Gastrocnemius medialis (tissue), 4 donors: ENCODE measurements around the gene RYR3. TPM values are rescaled to one million over a fixed set of nuclear protein-coding genes. Genes with fewer than 3 reads are reported as not detected.

ENCODE experiments used
- ATAC-seq, 2 donors: fragments of 150-250 bp; one replicate each; pipeline ENCODE4 v1.9.1; 2016
- DNase-seq, 2 donors: peaks; one replicate each; pipeline ENCODE4 v3.0.0-alpha.2; 2019
- H3K27ac ChIP-seq, 4 donors: fragments of 200-600 bp; sonication (generic); 1 replicate in 1 of 4; 2 replicates in 3 of 4; pipeline ENCODE4 v1.5.1; 2016 to 2018; ENCODE audit warnings: mild to moderate bottlenecking in 2 of 4, moderate library complexity in 1 of 4
- H3K27me3 ChIP-seq, 3 donors: fragments of 200-600 bp; sonication (generic) in 2 of 3; 1 replicate in 1 of 3; 2 replicates in 2 of 3; pipeline versions ENCODE4 v1.5.1 to v1.6.0; 2016 to 2019; ENCODE audit warnings: mild to moderate bottlenecking in 1 of 3, moderate library complexity in 1 of 3
- H3K36me3 ChIP-seq, 2 donors: fragments of 200-600 bp; sonication (generic) in 1 of 2; one replicate each; pipeline ENCODE4 v1.5.1; 2017 to 2018
- H3K4me1 ChIP-seq, 2 donors: fragments of 200-600 bp; sonication (generic) in 1 of 2; one replicate each; pipeline ENCODE4 v1.5.1; 2016 to 2017; ENCODE audit warnings: mild to moderate bottlenecking in 2 of 2
- H3K4me3 ChIP-seq, 4 donors: fragments of 200-600 bp; sonication (generic) in 3 of 4; 1 replicate in 1 of 4; 2 replicates in 3 of 4; pipeline ENCODE4 v1.5.1; 2016 to 2019; ENCODE audit warnings: mild to moderate bottlenecking in 2 of 4
- H3K9me3 ChIP-seq, 3 donors: fragments of 200-600 bp; sonication (generic) in 2 of 3; 1 replicate in 1 of 3; 2 replicates in 2 of 3; pipeline ENCODE4 v1.5.1; 2016 to 2019
- POLR2A ChIP-seq, 2 donors: fragments of 450-650 bp; IDR thresholded peaks; one replicate each; pipeline ENCODE4 v1.6.1; 2017; ENCODE audit warnings: antibody characterized with exemption in 2 of 2, mild to moderate bottlenecking in 2 of 2, moderate library complexity in 2 of 2
- in situ Hi-C, 4 donors: fragments of 200-750 bp; cut with MboI; loops; one replicate each; pipeline versions ENCODE4 v1.15.0 to v1.8.0; 2017; ENCODE audit warnings: low sequenced_read_pairs in 4 of 4
- intact Hi-C: fragments of 100-400 bp; cut with DNase I; formaldehyde crosslinking; loops from one replicate; pipeline ENCODE4 v1.15.1; 2023; ENCODE audit warnings: low total_unique reads
- total RNA-seq, 4 donors: library from RNA; depleted of rRNA; stranded (reverse); fragments of >200 nt; gene quantifications; one replicate each; pipeline versions ENCODE4 v1.1.0 to v1.2.3, GENCODE V29; 2016
- TF ChIP-seq, protein P1 (sequence below), 5 experiments: fragments of 450-650 bp in 3 of 5; fragments of 200-600 bp in 2 of 5; sonication (generic) in 2 of 5; IDR thresholded peaks in 4 of 5; conservative IDR thresholded peaks in 1 of 5; 1 replicate in 4 of 5; 2 replicates in 1 of 5; pipeline ENCODE4 v1.5.1; 2016 to 2019; ENCODE audit warnings: antibody characterized with exemption in 5 of 5, mild to moderate bottlenecking in 3 of 5, moderate library complexity in 3 of 5

The RYR3 gene
- total RNA-seq, 4 donors from 2014 or later: 7.6 to 30.9 (median 20.6) TPM

DNA sequence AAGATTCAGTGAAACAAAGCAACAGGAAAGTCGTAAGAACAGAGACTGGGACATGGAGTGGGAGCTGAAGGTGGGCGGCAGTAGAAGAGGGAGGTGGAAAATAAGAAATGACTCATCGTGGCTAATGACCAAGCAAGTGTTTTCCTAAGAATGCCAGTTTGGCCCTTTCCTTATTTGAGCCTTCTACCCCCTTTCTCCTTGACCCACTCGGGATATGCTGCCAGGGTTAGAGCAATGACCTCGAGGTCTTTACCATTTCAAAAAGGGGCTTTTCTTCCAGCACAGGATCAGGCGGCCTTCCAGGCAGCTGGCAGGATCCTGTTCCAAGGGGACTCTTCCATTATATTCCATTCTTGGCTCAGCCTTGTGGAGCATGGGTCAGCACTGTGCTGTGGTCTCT, 241.1 kb downstream of the RYR3 start:
- H3K9me3 ChIP-seq: no peaks in the 10 kb centered on the region
- DNase-seq (no peak), ATAC-seq (no peak)
- no peaks in the 10 kb centered on the region for H3K27me3 ChIP-seq
- TF ChIP-seq, protein P1, sequence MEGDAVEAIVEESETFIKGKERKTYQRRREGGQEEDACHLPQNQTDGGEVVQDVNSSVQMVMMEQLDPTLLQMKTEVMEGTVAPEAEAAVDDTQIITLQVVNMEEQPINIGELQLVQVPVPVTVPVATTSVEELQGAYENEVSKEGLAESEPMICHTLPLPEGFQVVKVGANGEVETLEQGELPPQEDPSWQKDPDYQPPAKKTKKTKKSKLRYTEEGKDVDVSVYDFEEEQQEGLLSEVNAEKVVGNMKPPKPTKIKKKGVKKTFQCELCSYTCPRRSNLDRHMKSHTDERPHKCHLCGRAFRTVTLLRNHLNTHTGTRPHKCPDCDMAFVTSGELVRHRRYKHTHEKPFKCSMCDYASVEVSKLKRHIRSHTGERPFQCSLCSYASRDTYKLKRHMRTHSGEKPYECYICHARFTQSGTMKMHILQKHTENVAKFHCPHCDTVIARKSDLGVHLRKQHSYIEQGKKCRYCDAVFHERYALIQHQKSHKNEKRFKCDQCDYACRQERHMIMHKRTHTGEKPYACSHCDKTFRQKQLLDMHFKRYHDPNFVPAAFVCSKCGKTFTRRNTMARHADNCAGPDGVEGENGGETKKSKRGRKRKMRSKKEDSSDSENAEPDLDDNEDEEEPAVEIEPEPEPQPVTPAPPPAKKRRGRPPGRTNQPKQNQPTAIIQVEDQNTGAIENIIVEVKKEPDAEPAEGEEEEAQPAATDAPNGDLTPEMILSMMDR (IDR thresholded peaks at IDR 0.05 in 4 of 5, conservative IDR thresholded peaks at IDR 0.05 in 1 of 5): no peak
- no peak for TF ChIP-seq POLR2A (IDR thresholded peaks at IDR 0.05)
- intact Hi-C loops (no loop called here), in situ Hi-C loops (no loop called here)
- H3K4me3 ChIP-seq: no peak overlapping the region
- H3K36me3 ChIP-seq: no peaks in the 10 kb centered on the region
- H3K27ac ChIP-seq: no peak overlapping the region
- H3K4me1 ChIP-seq: no peaks in the 10 kb centered on the region

DNA sequence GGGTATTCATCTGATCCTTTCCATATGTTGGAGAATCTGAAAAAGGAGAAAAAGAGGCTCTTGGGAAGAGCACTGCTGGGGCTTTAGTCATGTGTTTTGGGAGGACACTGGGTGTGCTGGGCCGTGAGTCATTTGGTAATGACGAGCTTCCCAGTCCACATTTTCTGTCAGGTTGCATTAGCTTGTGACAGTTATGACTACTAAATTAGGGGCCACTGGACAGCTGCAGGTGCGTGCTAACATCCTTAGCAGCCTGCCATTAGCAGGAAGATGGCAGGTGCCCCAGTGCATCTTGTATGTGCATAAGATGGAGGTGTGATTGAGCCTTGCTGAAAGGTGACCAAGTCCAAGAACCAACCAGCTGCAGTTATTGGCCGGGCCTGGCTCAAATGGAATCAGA, 242.4 kb downstream of the RYR3 start:
- H3K4me1 ChIP-seq: no peaks in the 10 kb centered on the region
- no peaks in the 10 kb centered on the region for H3K36me3 ChIP-seq
- DNase-seq: no peak
- intact Hi-C loops: no loop called here
- in situ Hi-C loops: no loop called here
- H3K27me3 ChIP-seq: no peaks in the 10 kb centered on the region
- no peak for ATAC-seq
- H3K27ac ChIP-seq: no peak overlapping the region
- no peaks in the 10 kb centered on the region for H3K9me3 ChIP-seq
- H3K4me3 ChIP-seq: no peak overlapping the region
- no peak for TF ChIP-seq POLR2A (IDR thresholded peaks at IDR 0.05)
- TF ChIP-seq, protein P1 (IDR thresholded peaks at IDR 0.05 in 4 of 5, conservative IDR thresholded peaks at IDR 0.05 in 1 of 5): no peak

DNA sequence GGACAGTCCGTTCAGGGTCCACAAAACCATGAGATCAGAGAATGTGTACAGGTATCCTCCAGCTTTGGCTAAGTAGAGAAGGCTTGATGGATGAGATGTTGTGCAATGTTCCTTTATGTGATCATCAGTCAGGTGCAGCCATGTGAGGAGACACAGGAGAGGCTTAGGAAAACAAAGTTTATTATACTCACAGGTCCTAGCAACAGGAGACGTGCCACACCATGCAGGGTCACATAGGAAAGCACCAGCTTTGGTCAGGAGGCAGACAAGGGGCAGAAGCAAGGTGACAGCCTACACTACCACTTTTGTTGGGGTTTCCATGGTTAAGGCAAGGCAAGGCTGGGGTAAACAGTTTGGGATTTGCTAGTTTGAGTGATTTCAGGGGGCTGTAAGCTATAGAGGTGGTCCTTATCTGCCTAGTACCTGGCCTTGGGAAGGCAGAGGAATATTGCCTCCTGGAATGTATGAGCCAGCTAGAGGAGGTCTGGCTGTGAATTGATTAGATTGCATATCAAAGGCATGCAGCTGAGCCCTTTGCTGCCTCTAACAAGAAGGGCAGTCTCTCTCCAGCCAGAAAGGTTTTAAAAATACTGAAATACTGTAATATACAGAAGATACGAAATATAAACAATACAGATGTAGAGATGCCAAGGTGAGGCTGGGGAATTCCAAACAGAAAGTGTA, 248.6 kb downstream of the RYR3 start:
- intact Hi-C loops: no loop called here
- H3K9me3 ChIP-seq: no peaks in the 10 kb centered on the region

DNA sequence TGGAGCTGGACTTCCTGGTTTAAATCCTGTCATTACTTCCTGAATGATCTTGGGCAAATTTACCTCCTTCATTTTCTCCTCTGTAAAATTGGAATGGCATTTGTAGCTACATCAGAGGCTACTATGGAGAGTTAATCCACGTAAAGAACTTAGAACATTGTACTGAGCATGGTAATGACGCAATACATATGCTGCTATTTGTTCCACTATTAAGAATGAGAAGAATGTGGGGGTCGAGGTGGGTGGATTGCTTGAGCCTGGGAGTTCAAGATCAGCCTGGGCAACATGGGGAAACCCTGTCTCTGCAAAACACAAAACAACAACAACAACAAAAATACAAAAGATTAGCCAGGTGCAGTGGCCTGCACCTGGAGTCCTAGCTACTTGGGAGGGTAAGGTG, 250.6 kb downstream of the RYR3 start:
- Histone ChIP-seq H3K9me3 (no peaks in the 10 kb centered on the region), H3K27ac (no peak overlapping the region), H3K36me3 (no peaks in the 10 kb centered on the region), H3K4me3 (no peak overlapping the region), H3K4me1 (no peaks in the 10 kb centered on the region), H3K27me3 (no peaks in the 10 kb centered on the region)
- intact Hi-C loops (no loop called here), in situ Hi-C loops (no loop called here)
- no peak for DNase-seq
- TF ChIP-seq POLR2A (IDR thresholded peaks at IDR 0.05): no peak
- TF ChIP-seq, protein P1 (IDR thresholded peaks at IDR 0.05 in 4 of 5, conservative IDR thresholded peaks at IDR 0.05 in 1 of 5): no peak
- ATAC-seq: no peak

More for the DNA sequence above, 248.6 kb downstream of the RYR3 start:
- Histone ChIP-seq H3K27ac (no peak overlapping the region), H3K27me3 (no peaks in the 10 kb centered on the region), H3K4me1 (no peaks in the 10 kb centered on the region), H3K36me3 (no peaks in the 10 kb centered on the region), H3K4me3 (no peak overlapping the region)
- in situ Hi-C loops: no loop called here
- peak; percentile 42 to 68 for ATAC-seq
- no peak for TF ChIP-seq POLR2A (IDR thresholded peaks at IDR 0.05)
- TF ChIP-seq, protein P1 (IDR thresholded peaks at IDR 0.05 in 4 of 5, conservative IDR thresholded peaks at IDR 0.05 in 1 of 5): no peak
- DNase-seq: no peak

DNA sequence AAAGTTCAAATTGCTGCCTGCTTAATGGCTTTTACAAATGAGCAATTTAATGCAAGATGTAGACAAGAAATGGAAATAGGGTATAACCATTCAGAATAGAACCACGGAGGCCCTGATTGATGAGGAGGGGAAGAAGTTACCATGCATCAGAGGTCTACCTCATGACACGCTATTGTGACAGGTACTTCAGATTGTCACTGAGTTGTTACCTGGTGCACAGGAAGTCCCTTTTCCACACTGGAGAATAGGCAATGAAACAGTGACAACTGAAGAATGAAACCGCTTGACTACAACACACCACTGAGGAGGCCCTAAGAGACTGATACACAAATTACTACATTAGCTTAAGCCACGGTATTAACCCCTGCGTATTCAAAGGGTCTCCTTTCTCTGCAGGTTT, 251.2 kb downstream of the RYR3 start:
- Histone ChIP-seq H3K27ac (no peak overlapping the region), H3K27me3 (no peaks in the 10 kb centered on the region), H3K4me1 (no peaks in the 10 kb centered on the region), H3K36me3 (no peaks in the 10 kb centered on the region), H3K4me3 (no peak overlapping the region), H3K9me3 (no peaks in the 10 kb centered on the region)
- ATAC-seq (no peak), DNase-seq (no peak)
- intact Hi-C loops: no loop called here
- in situ Hi-C loops: no loop called here
- TF ChIP-seq POLR2A (IDR thresholded peaks at IDR 0.05): no peak
- TF ChIP-seq, protein P1 (IDR thresholded peaks at IDR 0.05 in 4 of 5, conservative IDR thresholded peaks at IDR 0.05 in 1 of 5): no peak
